Caco-2 (cell line): ENCODE measurements around the gene FHIT. TPM values are rescaled to one million over a fixed set of nuclear protein-coding genes. Genes with fewer than 3 reads are reported as not detected.

ENCODE experiments used
- BruUV-seq: library from RNA; stranded (reverse); fragments of 400-500 nt; replicated peaks from 2 replicates; lab custom pipeline; 2021; lab: Mats Ljungman, UMichigan
- CTCF ChIA-PET: fragments of 300-600 bp; sonication (Branson Sonifier 250); formaldehyde crosslinking; loops from one replicate; lab custom pipeline; 2022; ENCODE audit warnings: antibody characterized with exemption; lab: Charles Lee
- POLR2A ChIA-PET: fragments of 300-600 bp; sonication (Branson Sonifier 250); formaldehyde crosslinking; loops from one replicate; lab custom pipeline; 2022; ENCODE audit warnings: antibody characterized with exemption; lab: Charles Lee
- DNase-seq, 2 experiments: peaks; one replicate each; pipeline versions ENCODE4 v3.0.0 to v3.0.0-alpha.2; 2020 to 2022
- H3K27me3 ChIP-seq: replicated peaks from 2 replicates; pipeline ENCODE4 v1.6.0; 2011; ENCODE audit warnings: low read length; ENCODE audit not compliant: control insufficient read depth, insufficient read depth
- H3K36me3 ChIP-seq: 2 replicates; pipeline ENCODE4 v1.5.1; 2011; ENCODE audit warnings: low read length; ENCODE audit not compliant: control insufficient read depth, insufficient read depth
- H3K4me1 ChIP-seq: fragments of 250-450 bp; sonication (Bioruptor Pico); 2 replicates; pipeline ENCODE4 v1.5.1; 2020; ENCODE audit warnings: mild to moderate bottlenecking
- H3K4me3 ChIP-seq: 2 replicates; pipeline ENCODE4 v1.5.1; 2011; ENCODE audit warnings: low read depth, mild to moderate bottlenecking, control low read depth, low read length
- H3K9me3 ChIP-seq: fragments of 250-450 bp; sonication (Bioruptor Pico); 2 replicates; pipeline ENCODE4 v1.5.1; 2020; ENCODE audit warnings: mild to moderate bottlenecking, moderate library complexity
- H3K27ac Mint-ChIP-seq: one replicate; pipeline ENCODE4 v1.8.0; 2022; ENCODE audit warnings: mixed read lengths; ENCODE audit not compliant: unreplicated experiment
- H3K27me3 Mint-ChIP-seq: one replicate; pipeline ENCODE4 v1.8.0; 2022; ENCODE audit warnings: mixed read lengths; ENCODE audit not compliant: insufficient read depth, unreplicated experiment
- H3K36me3 Mint-ChIP-seq: one replicate; pipeline ENCODE4 v1.8.0; 2022; ENCODE audit warnings: mild to moderate bottlenecking, mixed read lengths; ENCODE audit not compliant: insufficient read depth, unreplicated experiment
- H3K4me1 Mint-ChIP-seq: one replicate; pipeline ENCODE4 v1.8.0; 2022; ENCODE audit warnings: low read depth, mixed read lengths; ENCODE audit not compliant: unreplicated experiment
- H3K4me3 Mint-ChIP-seq: one replicate; pipeline ENCODE4 v1.8.0; 2022; ENCODE audit warnings: mild to moderate bottlenecking, moderate library complexity, mixed read lengths; ENCODE audit not compliant: unreplicated experiment
- H3K9me3 Mint-ChIP-seq: one replicate; pipeline ENCODE4 v1.8.0; 2022; ENCODE audit warnings: mixed read lengths; ENCODE audit not compliant: unreplicated experiment
- intact Hi-C: fragments of 100-400 bp; cut with micrococcal nuclease; formaldehyde crosslinking; loops from one replicate; pipeline ENCODE4 v1.10.0; 2022; ENCODE audit not compliant: unreplicated experiment
- total RNA-seq: library from RNA; stranded (reverse); gene quantifications from 2 replicates; pipeline ENCODE4 v1.2.3, GENCODE V29; 2022
- TF ChIP-seq, protein P1 (sequence below), 2 experiments: fragments of 200-600 bp in 1 of 2; IDR thresholded peaks; 1 replicate in 1 of 2; 2 replicates in 1 of 2; pipeline versions ENCODE4 v1.5.1 to v1.8.0; 2011 to 2022; ENCODE audit warnings: antibody characterized with exemption in 1 of 2, control low read depth in 1 of 2, inconsistent platforms in 1 of 2, low read depth in 1 of 2, low read length in 1 of 2, mild to moderate bottlenecking in 1 of 2, moderate library complexity in 1 of 2; ENCODE audit not compliant: insufficient read depth in 1 of 2, severe bottlenecking in 1 of 2, unreplicated experiment in 1 of 2

The FHIT gene
- total RNA-seq, 1 experiment from 2014 or later = 8.3 TPM

DNA sequence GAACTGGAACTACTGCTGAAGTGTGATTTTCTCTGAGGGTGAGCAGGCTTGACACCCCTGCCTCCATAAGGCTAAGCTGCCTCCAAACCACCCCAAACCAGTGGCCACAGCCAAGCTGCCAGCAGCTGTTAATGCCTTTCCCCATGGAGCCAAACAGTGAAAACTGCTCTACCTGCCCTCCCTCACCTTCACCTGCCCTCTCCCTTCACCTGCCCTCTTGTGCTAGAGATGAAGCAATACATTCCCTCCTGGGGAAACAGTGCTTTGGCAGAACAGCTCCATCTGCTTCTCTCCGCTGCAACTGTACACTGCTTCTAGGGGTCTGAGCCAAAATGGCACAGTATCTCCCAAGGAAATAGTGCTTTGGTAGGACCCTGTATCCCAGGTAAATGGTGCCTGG is 374.1 kb downstream of the FHIT start:
- TF ChIP-seq, protein P1, sequence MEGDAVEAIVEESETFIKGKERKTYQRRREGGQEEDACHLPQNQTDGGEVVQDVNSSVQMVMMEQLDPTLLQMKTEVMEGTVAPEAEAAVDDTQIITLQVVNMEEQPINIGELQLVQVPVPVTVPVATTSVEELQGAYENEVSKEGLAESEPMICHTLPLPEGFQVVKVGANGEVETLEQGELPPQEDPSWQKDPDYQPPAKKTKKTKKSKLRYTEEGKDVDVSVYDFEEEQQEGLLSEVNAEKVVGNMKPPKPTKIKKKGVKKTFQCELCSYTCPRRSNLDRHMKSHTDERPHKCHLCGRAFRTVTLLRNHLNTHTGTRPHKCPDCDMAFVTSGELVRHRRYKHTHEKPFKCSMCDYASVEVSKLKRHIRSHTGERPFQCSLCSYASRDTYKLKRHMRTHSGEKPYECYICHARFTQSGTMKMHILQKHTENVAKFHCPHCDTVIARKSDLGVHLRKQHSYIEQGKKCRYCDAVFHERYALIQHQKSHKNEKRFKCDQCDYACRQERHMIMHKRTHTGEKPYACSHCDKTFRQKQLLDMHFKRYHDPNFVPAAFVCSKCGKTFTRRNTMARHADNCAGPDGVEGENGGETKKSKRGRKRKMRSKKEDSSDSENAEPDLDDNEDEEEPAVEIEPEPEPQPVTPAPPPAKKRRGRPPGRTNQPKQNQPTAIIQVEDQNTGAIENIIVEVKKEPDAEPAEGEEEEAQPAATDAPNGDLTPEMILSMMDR (IDR thresholded peaks at IDR 0.05; ENCODE audit: insufficient read depth in 1 of 2, low read depth in 1 of 2, low read length in 1 of 2, severe bottlenecking in 1 of 2, unreplicated experiment in 1 of 2) = no peak
- ChIA-PET CTCF (interaction anchor here (0.7 kb wide), 1 partner anchor 122 kb away, joined by 3 read pairs; no protein-coding TSS in a partner anchor), POLR2A (no interaction called here)
- Mint-ChIP-seq H3K4me1 (no peaks in the 10 kb centered on the region), H3K27me3 (peaks cover 4% of the 10 kb centered on the region), H3K4me3 (no peak overlapping the region), H3K27ac (peak overlapping the region; percentile 5), H3K36me3 (no peaks in the 10 kb centered on the region), H3K9me3 (no peaks in the 10 kb centered on the region)
- DNase-seq = peak in 1 of 2 experiments; percentile 15
- Histone ChIP-seq H3K27me3 (no peaks in the 10 kb centered on the region), H3K9me3 (no peaks in the 10 kb centered on the region; the same call in 1 of the 2 replicates), H3K36me3 (no peaks in the 10 kb centered on the region), H3K4me3 (no peak overlapping the region), H3K4me1 (no peaks in the 10 kb centered on the region)
- BruUV-seq = no TSS peak
- intact Hi-C loops = loop anchor here (1.0 kb wide), 2 partner anchors 122 to 295 kb away; no protein-coding TSS in a partner anchor

DNA sequence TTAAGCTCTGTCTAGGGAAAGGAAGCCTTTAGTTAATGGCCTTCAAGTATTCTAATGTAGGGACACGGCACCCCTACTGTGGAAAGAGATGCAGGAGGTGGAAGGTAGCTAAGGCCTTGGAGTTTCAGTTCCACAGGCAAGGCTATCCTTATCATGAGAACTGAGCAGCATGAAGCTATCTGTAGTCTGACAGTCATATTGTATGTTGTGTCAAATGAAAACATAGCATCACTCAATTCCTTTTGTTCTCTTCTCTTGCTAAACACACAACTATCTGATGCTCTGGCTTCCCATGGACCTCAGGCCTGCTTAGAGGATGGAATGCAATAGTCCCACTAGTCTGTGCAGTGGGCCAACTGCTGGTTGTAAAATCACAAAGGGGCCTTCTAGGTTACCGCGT is 380.9 kb downstream of the FHIT start:
- Mint-ChIP-seq H3K36me3 (no peaks in the 10 kb centered on the region), H3K9me3 (peaks cover 9% of the 10 kb centered on the region), H3K4me1 (no peaks in the 10 kb centered on the region), H3K4me3 (no peak overlapping the region), H3K27ac (no peak overlapping the region), H3K27me3 (no peaks in the 10 kb centered on the region)
- intact Hi-C loops = no loop called here
- H3K27me3 ChIP-seq = no peaks in the 10 kb centered on the region; the same call in 1 of the 2 replicates
- no peaks in the 10 kb centered on the region for H3K4me1 ChIP-seq
- ChIA-PET POLR2A (no interaction called here), CTCF (no interaction called here)
- no peak overlapping the region for H3K4me3 ChIP-seq
- no peaks in the 10 kb centered on the region; the same call in 1 of the 2 replicates for H3K9me3 ChIP-seq
- DNase-seq = no peak
- TF ChIP-seq, protein P1 (IDR thresholded peaks at IDR 0.05; ENCODE audit: insufficient read depth in 1 of 2, low read depth in 1 of 2, low read length in 1 of 2, severe bottlenecking in 1 of 2, unreplicated experiment in 1 of 2) = no peak
- no TSS peak for BruUV-seq
- no peaks in the 10 kb centered on the region for H3K36me3 ChIP-seq

DNA sequence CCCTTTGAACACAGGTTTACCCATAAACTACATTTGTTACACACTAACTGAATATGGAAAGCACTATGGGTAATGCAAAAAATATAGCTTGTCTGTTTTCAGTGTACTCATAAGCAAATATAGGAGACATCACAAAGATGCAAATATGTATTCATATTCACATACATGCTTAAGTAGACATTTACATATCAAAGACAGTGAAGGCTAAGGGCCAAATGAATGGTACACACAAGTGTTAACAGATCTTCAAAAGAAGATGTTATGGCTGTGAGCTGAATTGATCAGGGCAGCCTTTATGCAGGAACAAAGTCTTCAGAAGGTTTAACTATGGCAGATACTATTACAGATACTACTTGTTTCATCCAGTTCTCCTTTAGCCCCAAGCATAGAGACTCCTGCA is 384.1 kb downstream of the FHIT start:
- BruUV-seq = no TSS peak
- no peak for DNase-seq

More for the DNA sequence above, 384.1 kb downstream of the FHIT start:
- Mint-ChIP-seq H3K27ac (no peak overlapping the region), H3K27me3 (no peaks in the 10 kb centered on the region), H3K4me3 (no peak overlapping the region), H3K36me3 (no peaks in the 10 kb centered on the region), H3K9me3 (peaks cover 19% of the 10 kb centered on the region), H3K4me1 (peaks cover 7% of the 10 kb centered on the region)
- H3K36me3 ChIP-seq = no peaks in the 10 kb centered on the region
- H3K27me3 ChIP-seq = no peaks in the 10 kb centered on the region; the same call in 1 of the 2 replicates
- POLR2A ChIA-PET = no interaction called here
- intact Hi-C loops = no loop called here
- H3K4me1 ChIP-seq = no peaks in the 10 kb centered on the region
- CTCF ChIA-PET = no interaction called here
- TF ChIP-seq, protein P1 (IDR thresholded peaks at IDR 0.05; ENCODE audit: insufficient read depth in 1 of 2, low read depth in 1 of 2, low read length in 1 of 2, severe bottlenecking in 1 of 2, unreplicated experiment in 1 of 2) = no peak
- H3K9me3 ChIP-seq = no peaks in the 10 kb centered on the region; the same call in 1 of the 2 replicates
- H3K4me3 ChIP-seq = no peak overlapping the region
